ENCODE data around the gene CS.
A peak's percentile ranks its signal among the peaks of the same experiment; 100 is the strongest.

The CS gene

DNA sequence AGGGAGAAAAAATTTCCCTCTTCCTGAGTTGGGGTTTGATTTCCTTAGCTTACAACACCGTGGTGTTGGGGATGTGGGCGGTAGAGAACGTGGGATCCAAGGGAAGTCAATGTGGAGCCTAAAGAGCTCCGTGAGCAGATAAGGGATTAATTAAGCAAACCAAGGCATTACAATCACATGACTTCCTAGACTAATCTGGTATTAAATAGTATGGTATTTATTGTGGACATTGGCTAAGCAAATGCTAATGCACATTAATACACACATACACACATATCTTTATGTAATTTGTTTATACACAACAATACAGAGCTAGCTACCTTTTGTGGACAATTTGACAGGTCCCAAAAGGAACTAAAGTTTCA, 77.6 kb downstream of the CS start:
- no peak for DNase-seq (ENCODE audit: low read depth in 2 of 2)
- peak overlapping the region; percentile 87 to 94 for H3K4me3 ChIP-seq (replicated peaks in 1 of 2; ENCODE audit: low read depth in 2 of 2, low read length in 2 of 2)
- TF ChIP-seq, protein P1, sequence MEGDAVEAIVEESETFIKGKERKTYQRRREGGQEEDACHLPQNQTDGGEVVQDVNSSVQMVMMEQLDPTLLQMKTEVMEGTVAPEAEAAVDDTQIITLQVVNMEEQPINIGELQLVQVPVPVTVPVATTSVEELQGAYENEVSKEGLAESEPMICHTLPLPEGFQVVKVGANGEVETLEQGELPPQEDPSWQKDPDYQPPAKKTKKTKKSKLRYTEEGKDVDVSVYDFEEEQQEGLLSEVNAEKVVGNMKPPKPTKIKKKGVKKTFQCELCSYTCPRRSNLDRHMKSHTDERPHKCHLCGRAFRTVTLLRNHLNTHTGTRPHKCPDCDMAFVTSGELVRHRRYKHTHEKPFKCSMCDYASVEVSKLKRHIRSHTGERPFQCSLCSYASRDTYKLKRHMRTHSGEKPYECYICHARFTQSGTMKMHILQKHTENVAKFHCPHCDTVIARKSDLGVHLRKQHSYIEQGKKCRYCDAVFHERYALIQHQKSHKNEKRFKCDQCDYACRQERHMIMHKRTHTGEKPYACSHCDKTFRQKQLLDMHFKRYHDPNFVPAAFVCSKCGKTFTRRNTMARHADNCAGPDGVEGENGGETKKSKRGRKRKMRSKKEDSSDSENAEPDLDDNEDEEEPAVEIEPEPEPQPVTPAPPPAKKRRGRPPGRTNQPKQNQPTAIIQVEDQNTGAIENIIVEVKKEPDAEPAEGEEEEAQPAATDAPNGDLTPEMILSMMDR (IDR thresholded peaks at IDR 0.05; ENCODE audit: low read depth, low read length): no peak

DNA sequence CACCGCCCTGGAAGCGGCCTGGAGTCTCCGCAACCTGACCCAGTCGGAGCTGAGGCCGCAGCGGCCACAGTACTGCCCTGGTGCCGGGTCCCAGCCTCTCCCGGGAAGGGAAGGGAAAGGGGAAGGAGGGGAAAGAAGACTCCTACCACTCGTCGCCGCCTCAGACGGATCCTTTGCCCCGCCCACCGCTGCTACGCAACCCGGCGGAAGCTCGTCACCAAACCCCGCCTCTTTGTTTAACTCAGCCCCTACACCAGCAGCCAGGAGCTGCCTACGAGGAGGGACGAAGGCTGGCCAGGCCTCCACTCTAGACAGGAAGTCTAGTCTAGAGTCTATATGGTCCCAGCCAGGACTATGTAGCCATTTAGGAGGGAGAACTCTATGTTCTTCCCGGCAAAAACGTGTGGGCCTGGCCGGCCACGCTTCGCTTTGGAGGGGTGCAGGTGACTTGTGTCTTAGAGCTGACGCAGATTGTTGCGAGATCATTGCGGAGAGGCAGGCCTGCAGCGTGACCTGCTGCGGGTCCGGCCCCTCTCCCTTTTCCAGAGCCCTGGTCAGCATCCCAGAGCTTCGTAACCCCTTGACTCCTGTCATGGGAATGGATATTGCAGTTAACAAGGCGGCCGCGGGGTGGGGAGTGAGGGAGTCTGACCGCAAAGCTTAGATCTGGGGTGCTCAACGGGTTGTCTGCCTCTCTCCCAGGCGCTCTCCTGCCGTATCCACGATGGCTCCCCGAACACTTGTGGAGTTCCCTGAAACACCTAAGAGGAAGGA, 78.2 kb downstream of the CS start, which contains the start of gene RNF41:
Gene RNF41 (minus strand): TSS at position 166 of the 774 bp plus-strand sequence. CDS start 7,875 bp downstream, outside the sequence.
- peak; percentile 98 to 99 for DNase-seq (ENCODE audit: low read depth in 2 of 2)
- peak within 1 kb of the TSS; percentile 87 to 94 for H3K4me3 ChIP-seq (replicated peaks in 1 of 2; ENCODE audit: low read depth in 2 of 2, low read length in 2 of 2)
- TF ChIP-seq, protein P1 (IDR thresholded peaks at IDR 0.05; ENCODE audit: low read depth, low read length): no peak

Data from cardiac fibroblast (primary cell).